DMS 273 (cell line): Measurements from ENCODE around the gene GIPC2.
A peak's percentile ranks its signal among the peaks of the same experiment; 100 is the strongest.
"Not testable (repeated sequence)": the region's sequence is repeated elsewhere in the genome, so short reads cannot be mapped to it uniquely, and the experiment has no call there.

ENCODE experiments used
- DNase-seq: peaks from one replicate; lab custom pipeline; 2025; ENCODE audit not compliant: unreplicated experiment; lab: John Stamatoyannopoulos, UW

The GIPC2 gene

GRCh38 chr1:78045926-78046778, at the start of gene GIPC2:
TSS of gene GIPC2 (plus strand) at chr1:78045966. CDS start at chr1:78046095, 129 bp downstream.
- DNase-seq = peak; percentile 24

GRCh38 chr1:77996734-77997133, 49.0 kb upstream of the GIPC2 start:
- DNase-seq = no peak

- not testable (repeated sequence) for DNase-seq
Observed at GRCh38 chr1:78000536-78000935, 45.2 kb upstream of the GIPC2 start.

- peak; percentile 61 for DNase-seq
Observed at GRCh38 chr1:78003070-78003746, 42.6 kb upstream of the GIPC2 start.

- DNase-seq = peak; percentile 93
Observed at GRCh38 chr1:78003882-78004718, 41.7 kb upstream of the GIPC2 start.

GRCh38 chr1:78004719-78005447, 40.9 kb upstream of the GIPC2 start, which contains the start of gene DNAJB4:
TSS of gene DNAJB4 (plus strand) at chr1:78004939. CDS start at chr1:78005111, 172 bp downstream.
- peak; percentile 97 for DNase-seq

- DNase-seq = no peak
Observed at GRCh38 chr1:78005448-78005722, 40.4 kb upstream of the GIPC2 start.

- peak; percentile 90 for DNase-seq
Observed at GRCh38 chr1:78005755-78006154, 40.0 kb upstream of the GIPC2 start.

- DNase-seq = no peak
Observed at GRCh38 chr1:78006521-78006920, 39.2 kb upstream of the GIPC2 start.

- DNase-seq = no peak
Observed at GRCh38 chr1:78007677-78008341, 38.0 kb upstream of the GIPC2 start.

GRCh38 chr1:78009276-78009675, 36.5 kb upstream of the GIPC2 start:
- DNase-seq = no peak

- DNase-seq = no peak
Observed at GRCh38 chr1:78009836-78010235, 35.9 kb upstream of the GIPC2 start.

- DNase-seq = no peak
Observed at GRCh38 chr1:78011050-78011449, 34.7 kb upstream of the GIPC2 start.

- no peak for DNase-seq
Observed at GRCh38 chr1:78015148-78015547, 30.6 kb upstream of the GIPC2 start.

- DNase-seq = no peak
Observed at GRCh38 chr1:78019024-78019423, 26.7 kb upstream of the GIPC2 start.

- not testable (repeated sequence) for DNase-seq
Observed at GRCh38 chr1:78021134-78021533, 24.6 kb upstream of the GIPC2 start.

- DNase-seq = no peak
Observed at GRCh38 chr1:78029793-78030192, 16.0 kb upstream of the GIPC2 start.

GRCh38 chr1:78032996-78033796, 12.6 kb upstream of the GIPC2 start:
- DNase-seq = peak; percentile 44

- DNase-seq = no peak
Observed at GRCh38 chr1:78033797-78034172, 12.0 kb upstream of the GIPC2 start.

GRCh38 chr1:78035121-78035520, 10.6 kb upstream of the GIPC2 start:
- DNase-seq = no peak
